ENCODE results near the gene TRIM50.

DNA sequence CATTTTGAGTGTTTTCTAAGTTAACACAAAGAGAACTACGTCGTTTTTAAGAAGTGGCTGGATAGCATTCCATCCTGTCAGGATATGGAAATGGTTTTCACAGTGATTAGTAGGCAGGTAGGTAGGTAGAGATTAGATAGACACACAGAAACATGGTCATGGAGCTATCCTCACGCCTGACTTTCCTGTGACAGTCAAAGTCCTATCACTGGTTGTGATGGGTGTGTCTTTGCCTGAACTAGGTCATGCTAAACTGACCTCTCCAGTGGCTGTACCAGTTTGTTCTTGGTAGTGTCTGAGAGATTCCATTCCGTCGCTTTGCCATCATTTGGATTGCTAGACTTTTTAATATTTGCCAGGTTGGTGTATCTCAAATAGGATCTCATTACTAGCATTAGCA is 28.3 kb upstream of the TRIM50 start:
- TF ChIP-seq ZNF384 (IDR thresholded peaks at IDR 0.05; ENCODE audit: low read depth, low read length) (no peak), SMAD4 (CRISPR knock-in tag; conservative IDR thresholded peaks at IDR 0.05) (no peak), E2F8 (IDR thresholded peaks at IDR 0.05; ENCODE audit: low read depth, partially characterized antibody) (no peak), CBX2 (IDR thresholded peaks at IDR 0.05; ENCODE audit: insufficient read depth, low read length, poor library complexity, severe bottlenecking) (no peak), PHF8 (IDR thresholded peaks at IDR 0.05; ENCODE audit: borderline replicate concordance, low read length) (no peak), SNIP1 (IDR thresholded peaks at IDR 0.05; ENCODE audit: low read depth) (no peak), CBX8 (IDR thresholded peaks at IDR 0.05; ENCODE audit: borderline replicate concordance, extremely low read depth, low read depth, low read length, poor library complexity, severe bottlenecking) (no peak), FOXA3 (CRISPR knock-in tag; conservative IDR thresholded peaks at IDR 0.05 in 1 of 2, IDR thresholded peaks at IDR 0.05 in 1 of 2) (no peak), SPI1 (IDR thresholded peaks at IDR 0.05; ENCODE audit: borderline replicate concordance, low read depth, low read length) (no peak)
- TF ChIP-seq, protein P1, sequence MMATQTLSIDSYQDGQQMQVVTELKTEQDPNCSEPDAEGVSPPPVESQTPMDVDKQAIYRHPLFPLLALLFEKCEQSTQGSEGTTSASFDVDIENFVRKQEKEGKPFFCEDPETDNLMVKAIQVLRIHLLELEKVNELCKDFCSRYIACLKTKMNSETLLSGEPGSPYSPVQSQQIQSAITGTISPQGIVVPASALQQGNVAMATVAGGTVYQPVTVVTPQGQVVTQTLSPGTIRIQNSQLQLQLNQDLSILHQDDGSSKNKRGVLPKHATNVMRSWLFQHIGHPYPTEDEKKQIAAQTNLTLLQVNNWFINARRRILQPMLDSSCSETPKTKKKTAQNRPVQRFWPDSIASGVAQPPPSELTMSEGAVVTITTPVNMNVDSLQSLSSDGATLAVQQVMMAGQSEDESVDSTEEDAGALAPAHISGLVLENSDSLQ (IDR thresholded peaks at IDR 0.05), result no peak
